Body of pancreas (tissue), 4 donors: ENCODE data around the gene WDR27. TPM values are rescaled to one million over a fixed set of nuclear protein-coding genes. Genes with fewer than 3 reads are reported as not detected.

Experiments
- ATAC-seq: fragments of 150-250 bp; one replicate; pipeline ENCODE4 v1.9.1; 2016
- DNase-seq, 4 donors: peaks; one replicate each; pipeline ENCODE4 v3.0.0-alpha.2; 2019
- H3K27ac ChIP-seq, 4 donors: fragments of 200-600 bp; sonication (generic); 1 replicate in 3 of 4; 2 replicates in 1 of 4; pipeline versions ENCODE4 v1.5.1 to v1.6.1; 2016 to 2019; ENCODE audit warnings: mild to moderate bottlenecking in 1 of 4, mixed read lengths in 1 of 4, moderate library complexity in 1 of 4
- H3K27me3 ChIP-seq, 2 donors: fragments of 200-600 bp; sonication (generic); one replicate each; pipeline ENCODE4 v1.6.0; 2016; ENCODE audit warnings: mild to moderate bottlenecking in 1 of 2
- H3K36me3 ChIP-seq, 2 donors: fragments of 200-600 bp; sonication (generic); replicated peaks in 1 of 2; 2 replicates each; pipeline ENCODE4 v1.5.1; 2016; ENCODE audit warnings: low read depth in 2 of 2; ENCODE audit not compliant: insufficient read depth in 1 of 2
- H3K4me1 ChIP-seq: fragments of 200-600 bp; sonication (generic); one replicate; pipeline ENCODE4 v1.6.0; 2016
- H3K4me3 ChIP-seq, 2 donors: fragments of 200-600 bp; sonication (generic); 1 replicate in 1 of 2; 2 replicates in 1 of 2; pipeline ENCODE4 v1.5.1; 2016 to 2019
- H3K9me3 ChIP-seq, 3 donors: fragments of 200-600 bp; sonication (generic); 1 replicate in 2 of 3; 2 replicates in 1 of 3; pipeline ENCODE4 v1.5.1; 2016
- CTCF ChIP-seq, 7 experiments: fragments of 450-650 bp in 4 of 7; fragments of 200-600 bp in 3 of 7; sonication (generic) in 3 of 7; IDR thresholded peaks; one replicate each; pipeline ENCODE4 v1.5.1; 2016 to 2019; ENCODE audit warnings: antibody characterized with exemption in 7 of 7
- POLR2A ChIP-seq, 3 donors: fragments of 450-650 bp; IDR thresholded peaks; one replicate each; pipeline ENCODE4 v1.6.1; 2016; ENCODE audit warnings: antibody characterized with exemption in 3 of 3, mild to moderate bottlenecking in 2 of 3
- WGBS, 2 donors: methylation state at CpG; one replicate each; pipeline ENCODE4 v1.1.5; 2017; 5-methylcytosine and 5-hydroxymethylcytosine counted together
- intact Hi-C: fragments of 100-400 bp; cut with DNase I; formaldehyde crosslinking; loops from one replicate; pipeline ENCODE4 v1.15.1; 2023
- total RNA-seq, 2 donors: library from RNA; depleted of rRNA; stranded (reverse); fragments of >200 nt; gene quantifications; one replicate each; pipeline ENCODE4 v1.1.0, GENCODE V29; 2016

WDR27 gene
- total RNA-seq, 2 donors from 2014 or later = 38.2 to 38.7 TPM

GRCh38 chr6:169663468-169663867 is 38.4 kb downstream of the WDR27 start:
- Histone ChIP-seq H3K4me3 (no peak overlapping the region), H3K9me3 (no peaks in the 10 kb centered on the region), H3K36me3 (peaks cover 0 to 8% of the 10 kb centered on the region in 2 donors), H3K27me3 (no peaks in the 10 kb centered on the region), H3K27ac (no peak overlapping the region), H3K4me1 (no peaks in the 10 kb centered on the region)
- intact Hi-C loops = no loop called here
- WGBS, 2 donors = 91 to 93% methylated on average over 8 of the region's 8 CpGs
- no peak for DNase-seq
- TF ChIP-seq CTCF (IDR thresholded peaks at IDR 0.05) (no peak), POLR2A (IDR thresholded peaks at IDR 0.05) (no peak)
- no peak for ATAC-seq

- peaks cover 0 to 3% of the 10 kb centered on the region in 2 donors for H3K36me3 ChIP-seq
- no peak overlapping the region for H3K27ac ChIP-seq
- no peak for TF ChIP-seq POLR2A (IDR thresholded peaks at IDR 0.05)
- no peak for TF ChIP-seq CTCF (IDR thresholded peaks at IDR 0.05)
- no peaks in the 10 kb centered on the region for H3K4me1 ChIP-seq
- H3K9me3 ChIP-seq = no peaks in the 10 kb centered on the region
- 60 to 92% methylated on average over 2 to 7 of the region's 7 CpGs for WGBS, 2 donors
- intact Hi-C loops = no loop called here
- H3K4me3 ChIP-seq = no peak overlapping the region
- ATAC-seq (no peak), DNase-seq (no peak)
- no peaks in the 10 kb centered on the region for H3K27me3 ChIP-seq
Measured at GRCh38 chr6:169661391-169661756, 40.5 kb downstream of the WDR27 start.

- no peaks in the 10 kb centered on the region for H3K4me1 ChIP-seq
- intact Hi-C loops = no loop called here
- H3K36me3 ChIP-seq = peaks cover 0 to 3% of the 10 kb centered on the region in 2 donors
- ATAC-seq = no peak
- no peak for DNase-seq
- WGBS, 2 donors = 93 to 94% methylated on average over 12 to 26 of the region's 26 CpGs
- TF ChIP-seq CTCF (IDR thresholded peaks at IDR 0.05) (no peak), POLR2A (IDR thresholded peaks at IDR 0.05) (no peak)
- H3K4me3 ChIP-seq = no peak overlapping the region
- no peaks in the 10 kb centered on the region for H3K27me3 ChIP-seq
- no peak overlapping the region for H3K27ac ChIP-seq
- H3K9me3 ChIP-seq = no peaks in the 10 kb centered on the region
Measured at GRCh38 chr6:169660751-169661390, 41.0 kb downstream of the WDR27 start.

GRCh38 chr6:169659820-169660610 is 41.8 kb downstream of the WDR27 start:
- intact Hi-C loops = no loop called here
- WGBS, 2 donors = 91 to 93% methylated on average over 17 to 25 of the region's 26 CpGs

More at GRCh38 chr6:169659820-169660610, 41.8 kb downstream of the WDR27 start:
- Histone ChIP-seq H3K27me3 (no peaks in the 10 kb centered on the region), H3K4me1 (no peaks in the 10 kb centered on the region), H3K4me3 (no peak overlapping the region), H3K9me3 (no peaks in the 10 kb centered on the region), H3K36me3 (peaks cover 0 to 3% of the 10 kb centered on the region in 2 donors), H3K27ac (no peak overlapping the region)
- DNase-seq (no peak), ATAC-seq (no peak)
- no peak for TF ChIP-seq CTCF (IDR thresholded peaks at IDR 0.05)
- TF ChIP-seq POLR2A (IDR thresholded peaks at IDR 0.05) = no peak
